ENCODE measurements around the gene FAM83D. TPM values are rescaled to one million over a fixed set of nuclear protein-coding genes. Genes with fewer than 3 reads are reported as not detected.

The FAM83D gene, protein sequence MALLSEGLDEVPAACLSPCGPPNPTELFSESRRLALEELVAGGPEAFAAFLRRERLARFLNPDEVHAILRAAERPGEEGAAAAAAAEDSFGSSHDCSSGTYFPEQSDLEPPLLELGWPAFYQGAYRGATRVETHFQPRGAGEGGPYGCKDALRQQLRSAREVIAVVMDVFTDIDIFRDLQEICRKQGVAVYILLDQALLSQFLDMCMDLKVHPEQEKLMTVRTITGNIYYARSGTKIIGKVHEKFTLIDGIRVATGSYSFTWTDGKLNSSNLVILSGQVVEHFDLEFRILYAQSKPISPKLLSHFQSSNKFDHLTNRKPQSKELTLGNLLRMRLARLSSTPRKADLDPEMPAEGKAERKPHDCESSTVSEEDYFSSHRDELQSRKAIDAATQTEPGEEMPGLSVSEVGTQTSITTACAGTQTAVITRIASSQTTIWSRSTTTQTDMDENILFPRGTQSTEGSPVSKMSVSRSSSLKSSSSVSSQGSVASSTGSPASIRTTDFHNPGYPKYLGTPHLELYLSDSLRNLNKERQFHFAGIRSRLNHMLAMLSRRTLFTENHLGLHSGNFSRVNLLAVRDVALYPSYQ
- 10 to 100 TPM; 72.1 to 94.3 TPM for total RNA-seq
- long read RNA-seq, donor 1, transcript FAM83D-201 (4 exons, 2,475 nt), result major isoform, 60 of 66 reads
- long read RNA-seq, donor 1, partial matches to known transcripts, result 1 of 66 reads
- long read RNA-seq, donor 1, other reads (novel, unspliced or antisense), result 5 of 66 reads
- long read RNA-seq, donor 2, transcript FAM83D-201 (4 exons, 2,475 nt), result major isoform, 182 of 205 reads
- long read RNA-seq, donor 2, partial matches to known transcripts, result 4 of 205 reads
- long read RNA-seq, donor 2, other reads (novel, unspliced or antisense), result 19 of 205 reads

- intact Hi-C loops (cut with DNase I), result loop anchor here (1.0 to 5.0 kb wide), 3 partner anchors 36 to 121 kb away; partner anchors contain the start of gene DHX35 (in 1 of the 2)
- peak; percentile 99 for DNase-seq (ENCODE audit: low spot score)
Observed at GRCh38 chr20:38926142-38926933, at the start of gene FAM83D. TSS of gene FAM83D (plus strand) at chr20:38926417. CDS start at chr20:38926443, 26 bp downstream.

- peak; percentile 28 for DNase-seq (ENCODE audit: low spot score)
- intact Hi-C loops (cut with DNase I), result no loop called here
Observed at GRCh38 chr20:38877483-38877882, 48.7 kb upstream of the FAM83D start.

DNA sequence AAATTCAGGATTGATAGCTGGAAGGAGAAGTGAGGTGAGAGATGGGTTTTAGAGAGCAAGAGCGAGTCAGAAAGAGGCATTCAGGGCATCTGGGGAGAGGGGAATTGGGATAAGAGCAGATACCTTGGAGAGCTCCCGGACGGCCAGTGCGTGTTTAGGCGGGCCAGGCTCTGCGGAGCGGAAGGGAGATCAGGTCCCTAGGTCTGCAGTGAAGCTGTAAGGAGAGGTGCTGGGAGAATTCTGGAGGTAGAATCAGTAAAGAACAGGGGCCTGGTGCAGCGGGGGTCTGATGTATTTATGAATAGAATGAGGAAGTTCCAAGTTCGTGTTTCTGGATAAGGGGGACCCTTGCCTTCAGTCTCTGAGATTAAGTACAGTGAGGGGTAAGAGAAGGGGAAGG, 47.4 kb upstream of the FAM83D start:
- DNase-seq (ENCODE audit: low spot score), result peak; percentile 22
- intact Hi-C loops (cut with DNase I), result no loop called here

GRCh38 chr20:38880952-38881735, 45.1 kb upstream of the FAM83D start:
- DNase-seq (ENCODE audit: low spot score), result peak; percentile 69
- intact Hi-C loops (cut with DNase I), result no loop called here

DNA sequence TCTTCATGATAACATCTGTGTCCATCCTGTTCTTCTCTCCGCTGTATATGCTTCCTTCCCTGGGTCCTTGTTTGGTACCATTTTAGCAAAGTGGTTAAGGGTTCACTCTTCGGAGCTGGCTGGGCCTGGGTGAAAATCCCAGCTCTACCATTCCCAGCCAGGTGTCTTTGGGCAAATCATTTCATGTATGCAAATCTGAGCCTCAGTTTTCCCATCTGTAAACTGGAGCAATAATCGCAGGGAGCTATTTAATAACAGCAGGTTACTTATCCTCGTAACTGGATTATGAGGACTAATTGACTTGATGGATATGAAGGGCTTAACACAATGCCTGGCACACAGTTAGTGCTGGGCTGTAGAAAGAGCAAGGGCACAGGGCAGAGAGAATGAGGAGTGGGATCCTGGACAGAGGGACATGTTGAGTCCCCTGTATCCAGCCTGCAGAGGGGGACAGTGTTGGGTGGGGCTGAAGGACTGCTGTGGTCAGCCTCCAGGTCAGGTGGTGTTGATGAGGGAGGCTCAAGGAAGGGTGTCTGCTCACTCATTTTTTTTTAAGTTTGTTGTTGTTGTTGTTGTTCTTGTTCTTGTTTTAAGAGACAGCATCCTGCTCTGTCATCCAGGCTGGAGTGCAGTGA, 44.3 kb upstream of the FAM83D start:
- DNase-seq (ENCODE audit: low spot score), result peak; percentile 19
- intact Hi-C loops (cut with DNase I), result no loop called here

- DNase-seq (ENCODE audit: low spot score), result peak; percentile 2
- intact Hi-C loops (cut with DNase I), result no loop called here
Observed at GRCh38 chr20:38882600-38882999, 43.6 kb upstream of the FAM83D start.

DNA sequence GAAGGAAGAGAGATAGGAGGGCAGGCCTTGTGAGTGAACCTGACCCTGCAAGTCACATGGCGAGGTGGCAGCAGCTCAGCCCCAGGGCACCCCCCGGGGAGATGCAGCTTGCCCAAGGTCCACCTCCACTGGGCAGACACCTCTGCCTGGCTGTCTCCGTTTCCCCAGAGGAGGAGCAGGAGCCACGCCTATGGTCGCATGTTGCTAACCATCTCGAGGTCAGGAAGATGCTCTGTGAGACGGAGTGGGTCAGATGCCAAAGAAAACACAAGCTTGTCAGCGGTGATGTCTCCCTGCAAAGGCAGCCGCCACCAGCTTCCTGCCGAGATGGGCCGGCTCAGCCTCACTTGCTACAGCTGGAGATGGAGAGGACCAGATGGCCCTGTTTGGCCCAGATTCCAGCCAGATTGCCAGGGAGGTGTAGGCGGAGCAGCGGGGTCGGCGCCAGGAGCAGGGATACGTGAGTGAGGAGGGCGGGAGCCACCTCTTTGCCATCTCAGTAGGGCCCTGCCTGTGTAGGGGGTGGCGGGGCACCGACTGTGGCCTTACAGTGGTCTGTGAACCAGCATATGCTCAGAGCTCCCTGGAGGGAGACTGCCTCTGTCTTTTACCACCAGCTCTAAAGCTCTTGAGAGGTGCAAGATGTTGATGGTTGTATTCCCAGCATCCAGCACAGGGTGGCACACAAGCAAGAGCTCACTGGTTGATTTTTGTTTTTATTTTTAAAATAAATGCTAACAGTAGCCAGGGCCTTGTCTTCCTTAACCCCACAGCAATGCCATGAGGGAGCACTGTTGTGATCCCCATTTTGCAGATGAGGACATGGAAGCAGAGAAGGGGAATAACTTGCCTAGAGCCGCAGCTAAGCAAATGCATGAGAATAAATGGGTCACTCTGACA, 42.9 kb upstream of the FAM83D start:
- DNase-seq (ENCODE audit: low spot score), result peak; percentile 76
- intact Hi-C loops (cut with DNase I), result no loop called here

DNA sequence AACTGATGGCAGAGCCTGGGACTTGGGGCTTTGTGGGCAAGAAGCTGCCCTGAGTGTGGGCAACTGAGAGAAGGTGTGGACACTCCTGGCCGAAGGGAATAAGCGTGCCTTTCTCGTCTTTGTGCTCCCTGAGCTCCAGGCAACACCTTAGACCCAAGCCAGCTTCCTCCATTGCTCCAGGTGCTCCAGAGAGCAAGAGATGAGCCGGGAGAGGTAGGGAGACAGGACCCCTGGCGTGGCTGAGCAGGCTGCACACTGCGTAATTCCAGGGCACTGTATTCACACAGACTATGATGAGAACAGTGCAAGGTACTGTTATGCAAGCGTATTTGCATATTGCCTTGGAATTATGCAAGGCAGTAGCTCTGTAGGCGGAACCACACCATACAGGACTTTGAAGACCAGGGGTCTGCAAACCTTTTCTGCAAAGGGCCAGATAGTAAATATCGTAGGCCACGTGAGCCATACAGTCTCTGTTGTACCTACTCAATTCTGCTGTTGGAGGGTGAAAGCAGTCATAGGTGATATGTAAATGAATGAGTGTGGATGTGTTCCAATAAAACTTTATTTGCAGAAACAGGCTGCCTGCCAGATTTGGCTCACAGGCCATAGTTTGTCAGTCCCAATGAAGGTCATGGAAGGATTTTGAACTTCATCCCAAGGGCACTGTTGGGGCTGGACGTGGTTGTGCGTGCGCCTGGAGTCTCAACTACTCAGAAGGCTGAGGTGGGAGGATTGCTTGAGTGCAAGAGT, 42.1 kb upstream of the FAM83D start:
- intact Hi-C loops (cut with DNase I), result no loop called here
- peak; percentile 26 for DNase-seq (ENCODE audit: low spot score)

DNA sequence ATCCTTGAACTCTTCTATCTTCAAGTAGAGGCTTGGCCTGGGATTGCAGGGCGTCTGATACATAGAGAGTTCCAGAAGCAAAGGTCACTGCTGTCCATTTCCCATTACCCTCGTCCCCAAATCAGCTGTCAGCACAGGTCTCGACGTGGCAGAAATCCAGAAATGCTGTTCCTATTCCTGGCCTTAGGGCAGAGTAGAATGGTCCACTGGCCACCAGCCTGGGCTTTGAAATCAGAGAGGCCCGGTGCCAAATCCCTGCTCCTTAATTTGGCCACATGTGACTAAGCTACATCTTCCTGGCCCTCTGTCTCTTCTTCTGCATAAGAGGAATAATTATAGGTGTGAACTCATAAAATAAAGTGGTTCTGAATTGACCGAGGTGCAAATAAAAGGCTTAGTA, 40.9 kb upstream of the FAM83D start:
- intact Hi-C loops (cut with DNase I), result no loop called here
- DNase-seq (ENCODE audit: low spot score), result peak; percentile 36

GRCh38 chr20:38888059-38888831, 38.0 kb upstream of the FAM83D start:
- intact Hi-C loops (cut with DNase I), result loop anchor here in 1 of 2 donors (1.0 kb wide), 1 partner anchor 25 kb away; no protein-coding TSS in a partner anchor
- DNase-seq (ENCODE audit: low spot score), result no peak

DNA sequence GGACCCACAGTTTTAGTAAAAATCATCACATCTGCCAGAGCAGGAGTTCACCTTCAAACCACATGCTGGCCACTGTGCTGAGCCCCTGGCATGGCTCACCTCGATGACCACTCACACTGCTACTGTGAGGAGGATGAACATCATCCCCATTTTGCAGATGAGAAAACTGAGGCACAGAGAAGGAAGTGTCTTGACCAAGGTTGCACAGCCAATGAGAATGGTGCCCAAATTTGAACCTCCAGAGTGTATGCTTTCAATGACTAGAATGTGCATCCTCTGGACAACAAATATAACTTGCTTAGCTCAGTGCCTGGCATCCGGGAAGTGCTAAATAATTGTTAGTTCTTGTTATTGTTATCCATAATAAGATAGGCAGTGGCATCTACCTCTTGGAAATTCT, 37.2 kb upstream of the FAM83D start:
- intact Hi-C loops (cut with DNase I), result no loop called here
- DNase-seq (ENCODE audit: low spot score), result peak; percentile 49

DNA sequence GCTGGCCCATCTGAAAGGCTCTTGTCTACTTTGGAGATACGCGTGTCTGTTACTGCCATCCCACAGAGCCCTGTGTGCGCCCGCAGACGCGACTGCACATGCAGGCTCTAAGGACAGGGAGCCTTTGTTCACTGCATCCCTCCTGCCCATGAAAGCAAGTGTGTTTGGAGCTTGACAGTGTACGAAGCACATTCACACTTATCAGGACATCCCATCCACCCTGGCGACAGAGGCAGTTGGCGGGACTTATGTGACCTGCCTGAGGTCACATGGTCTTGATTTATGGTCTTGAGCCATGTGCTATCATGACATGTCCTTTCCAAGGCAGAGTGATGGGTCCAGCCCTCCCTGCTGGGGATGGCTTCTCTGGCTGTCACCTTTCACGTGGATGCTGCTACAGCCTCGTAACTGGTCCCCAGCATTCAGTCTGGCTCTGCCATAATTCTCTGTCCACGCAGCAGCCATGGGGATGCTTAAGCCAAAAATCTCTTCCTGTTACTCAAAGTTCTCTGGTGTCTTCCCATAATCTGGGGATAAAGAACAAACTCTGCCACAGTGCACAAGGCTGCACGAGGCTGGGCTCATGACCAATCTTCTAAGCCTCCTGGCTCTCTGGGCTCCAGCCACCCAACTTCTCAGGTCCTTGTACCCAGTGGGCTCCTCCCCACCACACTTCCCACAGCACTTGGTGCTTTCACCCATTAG, 36.3 kb upstream of the FAM83D start:
- intact Hi-C loops (cut with DNase I), result loop anchor here (5.0 kb wide), 1 partner anchor 243 kb away; no protein-coding TSS in a partner anchor
- peak; percentile 46 for DNase-seq (ENCODE audit: low spot score)

- intact Hi-C loops (cut with DNase I), result loop anchor here (5.0 kb wide), 1 partner anchor 243 kb away; no protein-coding TSS in a partner anchor
- DNase-seq (ENCODE audit: low spot score), result no peak
Observed at GRCh38 chr20:38890497-38890818, 35.8 kb upstream of the FAM83D start.

GRCh38 chr20:38892091-38892981, 33.9 kb upstream of the FAM83D start:
- intact Hi-C loops (cut with DNase I), result loop anchor here (5.0 kb wide), 1 partner anchor 245 kb away; no protein-coding TSS in a partner anchor
- no peak for DNase-seq (ENCODE audit: low spot score)

All from posterior vena cava (tissue), 2 donors.